Tibial nerve (tissue), 4 donors: ENCODE data around the gene XRCC4. TPM values are rescaled to one million over a fixed set of nuclear protein-coding genes. Genes with fewer than 3 reads are reported as not detected.

Experiments used
- DNase-seq, 2 donors: peaks; one replicate each; pipeline ENCODE4 v3.0.0-alpha.2; 2019; ENCODE audit warnings: low spot score in 2 of 2
- H3K27ac ChIP-seq, 4 donors: fragments of 200-600 bp; sonication (generic) in 3 of 4; one replicate each; pipeline ENCODE4 v1.5.1; 2017 to 2019; ENCODE audit warnings: mild to moderate bottlenecking in 1 of 4
- H3K27me3 ChIP-seq, 2 donors: fragments of 200-600 bp; sonication (generic) in 1 of 2; one replicate each; pipeline versions ENCODE4 v1.5.1 to v1.6.0; 2017 to 2019
- H3K36me3 ChIP-seq, 3 donors: fragments of 200-600 bp; sonication (generic); one replicate each; pipeline ENCODE4 v1.5.1; 2018 to 2019
- H3K4me1 ChIP-seq, 4 donors: fragments of 200-600 bp; sonication (generic) in 3 of 4; one replicate each; pipeline ENCODE4 v1.5.1; 2017 to 2019
- H3K4me3 ChIP-seq, 4 donors: fragments of 200-600 bp; sonication (generic) in 3 of 4; one replicate each; pipeline ENCODE4 v1.5.1; 2017 to 2019; ENCODE audit warnings: mild to moderate bottlenecking in 1 of 4, moderate library complexity in 1 of 4
- H3K9me3 ChIP-seq, 4 donors: fragments of 200-600 bp; sonication (generic) in 3 of 4; one replicate each; pipeline ENCODE4 v1.5.1; 2017 to 2019
- CTCF ChIP-seq, 5 experiments: fragments of 200-600 bp in 3 of 5; fragments of 450-650 bp in 2 of 5; sonication (generic) in 3 of 5; IDR thresholded peaks; one replicate each; pipeline ENCODE4 v1.5.1; 2016 to 2019; ENCODE audit warnings: antibody characterized with exemption in 5 of 5, mild to moderate bottlenecking in 3 of 5, moderate library complexity in 2 of 5
- EP300 ChIP-seq, 2 donors: sonication (generic); formaldehyde crosslinking; IDR thresholded peaks; one replicate each; pipeline ENCODE4 v1.6.1; 2017; ENCODE audit warnings: antibody characterized with exemption in 2 of 2, mild to moderate bottlenecking in 1 of 2
- POLR2A ChIP-seq, 2 donors: fragments of 450-650 bp; IDR thresholded peaks; one replicate each; pipeline ENCODE4 v1.6.1; 2017; ENCODE audit warnings: antibody characterized with exemption in 2 of 2, mild to moderate bottlenecking in 2 of 2, moderate library complexity in 2 of 2
- WGBS, 2 donors: methylation state at CpG; one replicate each; pipeline ENCODE4 v1.1.5; 2018; 5-methylcytosine and 5-hydroxymethylcytosine counted together
- total RNA-seq, 4 donors: library from RNA; depleted of rRNA; stranded (reverse); fragments of >200 nt; gene quantifications; one replicate each; pipeline ENCODE4 v1.1.0, GENCODE V29; 2016

XRCC4 gene
- total RNA-seq, 4 donors from 2014 or later, result 3.1 to 11.7 (median 8.2) TPM

DNA sequence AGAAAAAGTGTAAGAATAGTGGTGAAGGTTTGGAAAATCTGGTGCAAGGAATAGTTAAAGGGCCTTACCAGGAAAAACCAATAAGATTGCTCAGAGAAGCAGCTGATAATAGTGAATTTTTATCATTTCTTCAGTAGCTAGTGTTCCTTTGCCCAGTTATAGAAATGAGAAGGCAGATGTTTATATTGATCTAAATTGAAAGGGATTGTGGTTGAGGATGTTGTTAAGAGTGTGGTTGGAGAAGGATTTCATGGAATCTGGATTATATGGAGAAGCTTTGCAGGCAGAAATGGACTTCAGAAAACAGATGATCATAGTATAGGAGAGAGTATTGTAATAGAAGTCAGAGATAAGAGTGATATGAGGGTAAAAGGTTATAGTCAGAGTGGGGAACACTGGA lies 102.6 kb downstream of the XRCC4 start:
- Histone ChIP-seq H3K4me1 (no peaks in the 10 kb centered on the region), H3K27me3 (no peaks in the 10 kb centered on the region), H3K4me3 (no peak overlapping the region), H3K36me3 (peaks cover 0 to 4% (median 0%) of the 10 kb centered on the region in 3 donors), H3K27ac (no peak overlapping the region), H3K9me3 (no peaks in the 10 kb centered on the region)
- no peak for DNase-seq
- no peak for TF ChIP-seq POLR2A (IDR thresholded peaks at IDR 0.05)

- H3K4me1 ChIP-seq, result no peaks in the 10 kb centered on the region
- no peak for DNase-seq
These were observed 107.2 kb downstream of the XRCC4 start for GRCh38 chr5:83184534-83184933.

DNA sequence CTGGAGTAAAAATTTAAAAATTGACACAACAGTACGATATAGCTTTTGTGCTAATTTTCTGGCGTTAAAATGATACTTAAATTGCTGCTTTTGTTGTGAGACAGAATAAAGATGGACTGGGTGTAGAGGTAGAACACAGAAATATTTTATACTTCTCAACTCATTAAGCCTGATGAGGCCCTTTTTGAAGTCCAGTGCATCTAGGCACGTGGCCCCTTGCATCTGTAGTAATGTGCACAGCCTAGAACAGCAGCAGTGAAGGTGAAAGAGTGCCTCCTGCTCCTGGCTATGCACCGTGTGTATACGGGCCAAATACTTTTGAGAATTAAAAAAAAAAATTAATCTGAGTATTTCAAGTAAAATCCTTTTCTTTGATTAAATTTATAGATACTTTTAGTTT lies 115.6 kb downstream of the XRCC4 start:
- Histone ChIP-seq H3K36me3 (no peaks in the 10 kb centered on the region), H3K4me1 (no peaks in the 10 kb centered on the region), H3K27me3 (no peaks in the 10 kb centered on the region), H3K4me3 (no peak overlapping the region), H3K9me3 (no peaks in the 10 kb centered on the region), H3K27ac (no peak overlapping the region)
- WGBS, 2 donors, result 76 to 85% methylated on average over 5 of the region's 5 CpGs
- TF ChIP-seq EP300 (IDR thresholded peaks at IDR 0.05), result no peak
- no peak for TF ChIP-seq POLR2A (IDR thresholded peaks at IDR 0.05)
- TF ChIP-seq CTCF (IDR thresholded peaks at IDR 0.05), result no peak
- no peak for DNase-seq

More at GRCh38 chr5:83184534-83184933, 107.2 kb downstream of the XRCC4 start:
- H3K27me3 ChIP-seq, result no peaks in the 10 kb centered on the region
- H3K4me3 ChIP-seq, result no peak overlapping the region
- 61 to 62% methylated on average over 3 of the region's 3 CpGs for WGBS, 2 donors
- H3K27ac ChIP-seq, result no peak overlapping the region
- TF ChIP-seq POLR2A (IDR thresholded peaks at IDR 0.05) (no peak), CTCF (IDR thresholded peaks at IDR 0.05) (no peak), EP300 (IDR thresholded peaks at IDR 0.05) (no peak)
- H3K9me3 ChIP-seq, result peaks cover 0 to 5% (median 0%) of the 10 kb centered on the region in 4 donors
- peaks cover 0 to 4% (median 0%) of the 10 kb centered on the region in 3 donors for H3K36me3 ChIP-seq

DNA sequence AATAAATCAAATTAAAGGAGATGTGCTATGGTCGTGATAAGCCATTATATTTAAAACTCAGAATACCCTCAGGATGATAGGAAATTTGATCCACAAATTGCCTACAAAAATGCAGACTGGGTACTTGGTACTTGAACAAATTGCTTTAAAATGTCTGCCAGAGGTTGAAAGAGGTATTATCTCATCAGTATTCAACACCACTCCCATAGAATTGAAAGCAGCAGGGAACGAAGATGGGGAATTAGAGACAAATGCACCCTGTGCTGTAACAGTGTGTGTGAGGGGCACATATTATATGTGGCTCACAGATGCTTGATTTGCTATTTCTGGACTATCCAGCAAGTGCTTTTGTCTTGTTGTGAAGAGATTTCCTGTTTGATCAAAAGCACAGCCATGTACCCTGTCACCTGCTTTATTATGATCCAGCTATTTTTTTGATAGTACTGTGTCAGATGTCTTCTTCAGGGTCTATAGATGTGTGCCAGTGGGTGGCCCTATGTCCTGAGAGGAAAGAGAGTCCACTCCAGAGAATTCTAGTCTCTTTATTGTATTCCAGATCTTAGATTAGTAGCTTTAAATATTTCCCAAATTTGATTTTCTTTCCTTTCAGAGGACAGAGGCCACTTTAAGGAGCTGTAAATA lies 120.1 kb downstream of the XRCC4 start:
- H3K27ac ChIP-seq, result no peak overlapping the region
- H3K36me3 ChIP-seq, result peaks cover 0 to 3% (median 0%) of the 10 kb centered on the region in 3 donors
- TF ChIP-seq EP300 (IDR thresholded peaks at IDR 0.05), result no peak
- no peak for TF ChIP-seq POLR2A (IDR thresholded peaks at IDR 0.05)
- TF ChIP-seq CTCF (IDR thresholded peaks at IDR 0.05), result no peak
- 70% methylated on average over 2 of the region's 2 CpGs for WGBS, 2 donors
- DNase-seq, result no peak
- H3K27me3 ChIP-seq, result no peaks in the 10 kb centered on the region
- no peaks in the 10 kb centered on the region for H3K9me3 ChIP-seq
- no peak overlapping the region for H3K4me3 ChIP-seq
- no peaks in the 10 kb centered on the region for H3K4me1 ChIP-seq

- WGBS, 2 donors, result 81 to 83% methylated on average over 5 of the region's 5 CpGs
- TF ChIP-seq POLR2A (IDR thresholded peaks at IDR 0.05) (no peak), EP300 (IDR thresholded peaks at IDR 0.05) (no peak), CTCF (IDR thresholded peaks at IDR 0.05) (no peak)
- DNase-seq, result no peak
- H3K4me1 ChIP-seq, result no peaks in the 10 kb centered on the region
- no peaks in the 10 kb centered on the region for H3K27me3 ChIP-seq
- peaks cover 0 to 3% (median 0%) of the 10 kb centered on the region in 3 donors for H3K36me3 ChIP-seq
- no peak overlapping the region for H3K27ac ChIP-seq
- no peak overlapping the region for H3K4me3 ChIP-seq
- H3K9me3 ChIP-seq, result no peaks in the 10 kb centered on the region
These were observed 121.8 kb downstream of the XRCC4 start for GRCh38 chr5:83199126-83199525.
